ENCODE results near the gene RNF213. TPM values are rescaled to one million over a fixed set of nuclear protein-coding genes. Genes with fewer than 3 reads are reported as not detected.

RNF213 gene
- total RNA-seq, 1 donor from 2014 or later: 110 TPM

GRCh38 chr17:80290156-80290555 is 29.5 kb downstream of the RNF213 start:
- TF ChIP-seq CTCF (IDR thresholded peaks at IDR 0.05; ENCODE audit: unreplicated experiment): no peak
- Mint-ChIP-seq H3K27ac (ENCODE audit: unreplicated experiment) (peak overlapping the region; percentile 52), H3K36me3 (ENCODE audit: low read depth, unreplicated experiment) (peaks cover 43% of the 10 kb centered on the region), H3K4me1 (ENCODE audit: unreplicated experiment) (peaks cover 31% of the 10 kb centered on the region), H3K27me3 (ENCODE audit: unreplicated experiment) (peaks cover 2% of the 10 kb centered on the region), H3K4me3 (ENCODE audit: unreplicated experiment) (peak overlapping the region; percentile 51), H3K9me3 (ENCODE audit: unreplicated experiment) (no peaks in the 10 kb centered on the region)
- no peak for DNase-seq (ENCODE audit: low spot score)

- DNase-seq (ENCODE audit: low spot score): no peak
- Mint-ChIP-seq H3K9me3 (ENCODE audit: unreplicated experiment) (no peaks in the 10 kb centered on the region), H3K36me3 (ENCODE audit: low read depth, unreplicated experiment) (peaks cover 53% of the 10 kb centered on the region), H3K27me3 (ENCODE audit: unreplicated experiment) (peaks cover 2% of the 10 kb centered on the region), H3K27ac (ENCODE audit: unreplicated experiment) (peak overlapping the region; percentile 30), H3K4me1 (ENCODE audit: unreplicated experiment) (peaks cover 26% of the 10 kb centered on the region), H3K4me3 (ENCODE audit: unreplicated experiment) (peak overlapping the region; percentile 19)
- no peak for TF ChIP-seq CTCF (IDR thresholded peaks at IDR 0.05; ENCODE audit: unreplicated experiment)
These were observed 30.6 kb downstream of the RNF213 start for GRCh38 chr17:80291260-80291659.

- H3K27ac Mint-ChIP-seq (ENCODE audit: unreplicated experiment): peak overlapping the region; percentile 30
- H3K4me1 Mint-ChIP-seq (ENCODE audit: unreplicated experiment): peaks cover 23% of the 10 kb centered on the region
- no peaks in the 10 kb centered on the region for H3K9me3 Mint-ChIP-seq (ENCODE audit: unreplicated experiment)
- DNase-seq (ENCODE audit: low spot score): no peak
- peaks cover 59% of the 10 kb centered on the region for H3K36me3 Mint-ChIP-seq (ENCODE audit: low read depth, unreplicated experiment)
- H3K27me3 Mint-ChIP-seq (ENCODE audit: unreplicated experiment): peaks cover 2% of the 10 kb centered on the region
- no peak for TF ChIP-seq CTCF (IDR thresholded peaks at IDR 0.05; ENCODE audit: unreplicated experiment)
- H3K4me3 Mint-ChIP-seq (ENCODE audit: unreplicated experiment): peak overlapping the region; percentile 19
These were observed 31.2 kb downstream of the RNF213 start for GRCh38 chr17:80291691-80292487.

- peaks cover 16% of the 10 kb centered on the region for H3K4me1 Mint-ChIP-seq (ENCODE audit: unreplicated experiment)
- TF ChIP-seq CTCF (IDR thresholded peaks at IDR 0.05; ENCODE audit: unreplicated experiment): no peak
- peaks cover 2% of the 10 kb centered on the region for H3K27me3 Mint-ChIP-seq (ENCODE audit: unreplicated experiment)
- no peak overlapping the region for H3K4me3 Mint-ChIP-seq (ENCODE audit: unreplicated experiment)
- DNase-seq (ENCODE audit: low spot score): no peak
- peaks cover 56% of the 10 kb centered on the region for H3K36me3 Mint-ChIP-seq (ENCODE audit: low read depth, unreplicated experiment)
- peak overlapping the region; percentile 81 for H3K27ac Mint-ChIP-seq (ENCODE audit: unreplicated experiment)
- H3K9me3 Mint-ChIP-seq (ENCODE audit: unreplicated experiment): no peaks in the 10 kb centered on the region
These were observed 31.9 kb downstream of the RNF213 start for GRCh38 chr17:80292521-80292971.

- H3K27me3 Mint-ChIP-seq (ENCODE audit: unreplicated experiment): peaks cover 3% of the 10 kb centered on the region
- peaks cover 62% of the 10 kb centered on the region for H3K36me3 Mint-ChIP-seq (ENCODE audit: low read depth, unreplicated experiment)
- DNase-seq (ENCODE audit: low spot score): no peak
- H3K27ac Mint-ChIP-seq (ENCODE audit: unreplicated experiment): no peak overlapping the region
- peak overlapping the region; percentile 1 for H3K4me3 Mint-ChIP-seq (ENCODE audit: unreplicated experiment)
- H3K4me1 Mint-ChIP-seq (ENCODE audit: unreplicated experiment): peaks cover 11% of the 10 kb centered on the region
- H3K9me3 Mint-ChIP-seq (ENCODE audit: unreplicated experiment): no peaks in the 10 kb centered on the region
- TF ChIP-seq CTCF (IDR thresholded peaks at IDR 0.05; ENCODE audit: unreplicated experiment): no peak
These were observed 33.6 kb downstream of the RNF213 start for GRCh38 chr17:80294210-80294609.
